Head of caudate nucleus (tissue), 42 donors: ENCODE measurements around the gene SHISA7.
"Not testable (repeated sequence)": the region's sequence is repeated elsewhere in the genome, so short reads cannot be mapped to it uniquely, and the experiment has no call there.

Experiments
- DNase-seq, 42 donors: peaks; one replicate each; pipeline versions ENCODE4 v3.0.0 to v3.0.0-alpha.2; 2020 to 2021; ENCODE audit warnings: mixed read lengths in 7 of 42
- intact Hi-C: fragments of 100-400 bp; cut with DNase I; formaldehyde crosslinking; loops from one replicate; pipeline ENCODE4 v1.15.0; 2022

Gene SHISA7

GRCh38 chr19:55402509-55402908, 40.6 kb downstream of the SHISA7 start:
- DNase-seq, result no peak
- intact Hi-C loops, result no loop called here

DNA sequence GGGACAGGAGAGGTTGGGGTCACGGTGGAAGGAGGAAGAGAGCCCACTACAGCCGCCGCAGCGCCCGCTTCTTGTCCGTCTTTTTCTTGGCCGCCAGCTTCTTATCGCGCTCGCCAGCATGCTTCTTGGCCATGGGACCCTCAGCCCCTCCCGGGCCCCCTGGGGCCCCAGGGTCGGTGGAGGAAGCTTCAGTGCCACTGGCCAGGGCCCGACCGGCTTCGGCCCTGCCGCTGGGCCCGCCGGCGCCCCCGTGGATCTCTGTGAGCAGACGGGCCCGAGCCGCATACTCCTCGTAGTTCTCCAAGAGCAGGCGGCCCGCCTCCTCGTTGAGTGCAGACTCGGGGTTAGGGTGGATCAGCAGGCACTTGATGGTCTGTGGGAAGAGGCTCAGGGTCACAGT, 41.7 kb downstream of the SHISA7 start:
- DNase-seq, intact Hi-C loops: not testable (repeated sequence)

DNA sequence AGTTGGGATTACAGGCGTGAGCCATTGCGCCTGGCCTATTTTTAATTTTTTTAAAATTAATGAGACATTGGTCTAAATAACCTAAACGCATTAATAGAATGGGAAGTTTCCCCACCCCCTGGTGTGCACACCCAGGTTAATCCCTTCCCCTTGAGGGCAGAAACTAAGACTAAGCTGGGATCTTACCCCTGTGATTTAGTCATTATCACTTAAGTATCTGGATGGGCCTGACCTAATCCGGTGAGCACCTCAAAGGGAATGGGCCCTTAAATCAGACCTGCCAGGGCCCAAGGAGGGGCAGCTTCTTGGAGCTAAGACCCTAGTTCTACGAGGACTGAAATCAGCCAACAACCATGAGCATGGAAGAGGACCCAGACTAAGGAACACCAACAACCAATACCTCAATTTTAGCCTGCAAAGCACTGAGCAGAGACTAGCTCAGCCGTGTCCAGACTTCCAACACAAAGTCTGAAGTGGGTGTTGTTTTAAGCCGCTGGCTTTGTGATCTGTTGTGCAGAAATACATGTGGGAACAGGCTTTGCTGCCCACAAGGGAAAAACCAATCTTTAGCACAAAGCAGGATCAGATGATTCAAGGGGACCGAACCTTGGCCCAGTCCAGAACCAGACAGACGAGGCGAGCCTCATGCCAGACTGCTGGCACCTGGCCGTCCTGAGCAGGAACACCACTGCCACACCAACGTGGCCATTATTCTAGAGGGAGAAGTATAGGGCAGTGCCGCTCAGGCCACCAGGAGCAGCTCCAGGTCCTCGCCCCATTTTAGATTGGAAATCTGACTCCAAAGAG, 42.6 kb downstream of the SHISA7 start:
- DNase-seq, result no peak
- intact Hi-C loops, result no loop called here

GRCh38 chr19:55398200-55398925, 44.7 kb downstream of the SHISA7 start:
- no peak for DNase-seq

DNA sequence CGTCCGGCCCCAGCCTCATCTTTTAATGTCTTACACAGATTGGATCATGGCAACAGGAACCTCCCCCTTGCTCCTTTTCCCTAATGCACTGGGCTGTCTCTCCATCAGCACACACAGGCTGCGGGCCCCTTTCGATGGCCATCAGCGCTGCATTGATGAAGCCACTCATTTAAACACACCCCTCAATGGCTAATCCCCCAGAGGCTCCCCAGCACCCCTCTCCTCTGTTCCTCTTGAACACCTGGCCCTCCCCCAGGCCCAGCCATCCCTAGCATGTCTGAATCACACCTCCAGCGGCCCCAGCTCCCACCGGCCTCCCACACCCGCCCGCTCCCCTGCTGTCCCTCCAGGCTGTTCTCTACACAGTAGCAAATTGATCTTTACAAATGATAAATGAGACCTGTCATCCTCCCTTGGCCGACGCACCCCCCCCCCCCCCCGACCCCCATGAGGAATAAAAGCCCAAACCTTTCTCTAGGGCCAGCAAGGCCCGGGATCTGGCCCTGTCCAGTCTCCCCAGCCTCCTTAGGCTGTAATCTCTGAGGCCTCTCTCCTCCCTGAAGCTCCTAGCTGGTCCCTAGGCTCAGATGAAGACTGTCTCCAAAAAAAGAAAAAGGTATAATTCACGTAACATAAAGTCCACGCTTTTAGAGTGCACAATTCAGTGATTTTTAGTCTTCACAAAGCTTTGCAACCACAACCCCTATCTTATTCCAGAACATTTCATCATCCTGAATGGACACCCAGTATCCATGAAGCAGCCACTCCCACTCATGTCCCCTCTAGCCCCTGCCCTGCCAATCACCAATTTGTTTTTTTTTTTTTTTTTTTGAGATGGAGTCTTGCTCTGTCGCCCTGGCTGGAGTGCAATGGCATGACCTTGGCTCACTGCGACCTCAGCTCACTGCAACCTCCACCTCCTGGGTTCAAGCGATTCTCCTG, 50.0 kb downstream of the SHISA7 start:
- intact Hi-C loops, result no loop called here
- DNase-seq, result no peak

More at GRCh38 chr19:55398200-55398925, 44.7 kb downstream of the SHISA7 start:
- intact Hi-C loops, result no loop called here

GRCh38 chr19:55391702-55392615, 51.1 kb downstream of the SHISA7 start:
- intact Hi-C loops, result no loop called here
- DNase-seq, result no peak

DNA sequence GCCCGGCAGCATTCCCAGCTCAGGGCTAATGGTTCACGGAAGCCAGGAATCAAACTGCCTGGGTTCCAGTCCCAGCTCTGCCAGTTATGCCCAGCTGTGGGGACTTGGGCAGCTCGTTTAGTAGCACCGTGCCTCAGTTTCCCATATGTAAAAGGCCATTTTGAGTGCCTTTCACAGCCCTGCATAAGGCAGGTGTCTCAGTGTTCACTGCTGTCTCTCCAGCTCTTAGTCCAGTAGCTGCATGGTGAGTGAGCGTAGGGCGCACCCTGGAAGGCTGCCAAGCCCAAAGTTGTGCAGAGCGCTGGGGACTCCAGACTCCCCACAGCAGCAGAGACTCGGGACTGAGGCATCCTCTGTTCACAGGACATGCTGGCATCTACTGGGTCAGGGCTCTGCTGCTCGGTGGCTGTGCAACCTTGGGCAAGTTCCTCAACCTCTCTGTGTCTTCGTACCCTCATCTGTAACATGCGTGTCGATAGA, 51.9 kb downstream of the SHISA7 start:
- intact Hi-C loops, result no loop called here
- no peak for DNase-seq

GRCh38 chr19:55390461-55390880, 52.6 kb downstream of the SHISA7 start:
- intact Hi-C loops, result no loop called here
- no peak for DNase-seq

DNA sequence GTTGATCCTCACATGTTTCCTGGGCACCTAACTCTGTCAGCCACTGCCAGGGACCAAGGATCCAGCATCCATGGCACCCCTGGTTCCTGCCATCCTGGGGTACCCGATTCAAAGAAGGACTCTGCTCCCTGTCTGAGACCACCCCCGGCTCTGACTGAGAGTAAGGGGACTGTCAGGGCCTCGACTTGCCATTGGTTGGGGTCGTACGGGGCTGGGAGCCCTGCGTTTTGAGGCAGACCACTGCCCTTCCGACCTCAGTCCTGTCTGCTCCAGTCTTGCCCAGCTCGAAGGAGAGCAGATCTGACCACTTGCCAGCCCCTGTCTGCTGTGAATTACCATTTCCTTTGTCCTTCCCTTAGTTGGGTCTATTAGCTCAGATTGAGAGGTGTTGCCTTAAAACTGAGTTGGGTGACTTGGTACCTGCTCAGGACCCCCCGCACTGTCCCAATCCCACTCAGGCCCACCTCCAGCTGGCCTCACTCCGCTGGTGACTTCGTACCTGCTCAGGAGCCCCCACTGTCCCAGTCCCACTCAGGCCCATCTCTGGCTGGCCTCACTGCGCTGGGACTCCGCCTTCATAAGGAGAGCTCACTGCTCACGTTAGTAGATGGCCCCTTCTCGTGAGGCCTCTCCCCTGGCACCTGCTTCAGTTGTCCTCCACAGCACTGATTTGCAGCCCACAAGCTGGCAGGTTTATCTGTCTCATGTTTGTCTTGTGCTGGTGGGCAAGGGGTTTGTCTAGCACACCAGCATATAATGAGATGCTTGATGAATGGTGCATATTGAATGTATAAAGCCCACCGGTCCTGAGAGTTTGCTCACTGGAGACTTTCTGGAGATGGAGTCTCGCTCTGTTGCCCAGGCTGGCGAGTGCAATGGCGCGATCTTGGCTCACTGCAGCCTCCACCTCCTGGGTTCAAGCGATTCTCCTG, 53.4 kb downstream of the SHISA7 start:
- intact Hi-C loops, result no loop called here

GRCh38 chr19:55387736-55388497, 55.2 kb downstream of the SHISA7 start:
- no peak for DNase-seq
- intact Hi-C loops, result no loop called here

More for the DNA sequence above, 53.4 kb downstream of the SHISA7 start:
- no peak for DNase-seq

DNA sequence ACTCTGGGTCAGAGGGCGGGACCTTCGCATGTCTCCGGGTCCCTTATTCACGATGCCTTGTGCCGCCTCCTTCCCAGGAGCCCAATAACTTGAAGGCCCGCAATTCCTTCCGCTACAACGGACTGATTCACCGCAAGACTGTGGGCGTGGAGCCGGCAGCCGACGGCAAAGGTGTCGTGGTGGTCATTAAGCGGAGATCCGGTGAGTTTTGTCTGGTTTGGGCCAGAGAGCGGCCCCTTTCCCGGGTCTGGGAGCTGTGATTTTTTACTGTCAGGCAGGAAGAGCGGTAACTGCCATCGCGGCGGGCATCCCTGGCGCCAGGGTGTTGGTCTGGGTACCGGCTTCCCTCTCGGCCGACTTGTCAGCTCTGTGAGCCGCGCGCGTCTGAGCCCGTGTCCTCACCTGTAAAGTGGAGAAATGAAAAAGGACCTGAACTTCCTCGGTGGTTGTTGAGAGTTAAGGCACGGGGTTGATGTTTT, 56.6 kb downstream of the SHISA7 start:
- intact Hi-C loops, result no loop called here
- DNase-seq, result peak in 4 of 42 donors; percentile 38 to 56 (median 50)

DNA sequence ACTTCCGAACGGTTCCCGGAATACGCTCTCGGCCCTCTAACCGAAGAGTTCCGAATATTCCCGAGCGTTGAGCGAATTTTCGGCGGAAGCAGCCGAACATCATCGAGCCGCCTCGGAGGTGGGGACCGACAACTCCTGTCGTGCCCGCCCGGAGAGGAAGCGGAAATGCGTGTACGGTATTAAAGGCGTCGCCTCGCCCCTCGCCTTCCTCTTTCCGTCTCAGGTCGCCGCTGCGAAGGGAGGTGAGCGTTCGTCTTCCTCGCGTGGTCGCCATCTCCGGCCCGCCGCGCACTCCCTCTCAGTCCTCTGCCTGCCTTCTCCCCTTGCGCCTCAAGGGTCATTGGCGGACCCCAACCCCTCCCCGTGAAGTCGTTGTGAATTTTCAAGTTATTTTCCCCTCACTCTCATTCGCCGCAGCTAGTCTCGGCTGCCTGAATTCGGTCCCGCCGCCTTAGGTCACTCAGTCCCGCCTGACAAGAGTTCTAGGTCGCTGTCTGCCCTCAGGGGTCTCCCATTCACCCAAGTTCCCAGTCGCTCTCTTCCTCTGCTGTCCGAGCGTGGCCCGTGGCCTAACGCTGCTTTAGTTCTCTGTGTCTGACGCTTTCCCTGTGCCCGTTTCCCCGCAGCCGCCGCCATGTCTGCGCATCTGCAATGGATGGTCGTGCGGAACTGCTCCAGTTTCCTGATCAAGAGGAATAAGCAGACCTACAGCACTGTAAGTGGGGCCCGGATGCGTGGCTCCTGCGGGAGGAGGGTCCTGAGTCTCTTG, 57.2 kb downstream of the SHISA7 start, which contains the start of gene RPL28:
Gene RPL28 (plus strand): TSS at position 209 of the 769 bp plus-strand sequence. CDS start 426 bp downstream, at position 635.
- intact Hi-C loops, result no loop called here

DNA sequence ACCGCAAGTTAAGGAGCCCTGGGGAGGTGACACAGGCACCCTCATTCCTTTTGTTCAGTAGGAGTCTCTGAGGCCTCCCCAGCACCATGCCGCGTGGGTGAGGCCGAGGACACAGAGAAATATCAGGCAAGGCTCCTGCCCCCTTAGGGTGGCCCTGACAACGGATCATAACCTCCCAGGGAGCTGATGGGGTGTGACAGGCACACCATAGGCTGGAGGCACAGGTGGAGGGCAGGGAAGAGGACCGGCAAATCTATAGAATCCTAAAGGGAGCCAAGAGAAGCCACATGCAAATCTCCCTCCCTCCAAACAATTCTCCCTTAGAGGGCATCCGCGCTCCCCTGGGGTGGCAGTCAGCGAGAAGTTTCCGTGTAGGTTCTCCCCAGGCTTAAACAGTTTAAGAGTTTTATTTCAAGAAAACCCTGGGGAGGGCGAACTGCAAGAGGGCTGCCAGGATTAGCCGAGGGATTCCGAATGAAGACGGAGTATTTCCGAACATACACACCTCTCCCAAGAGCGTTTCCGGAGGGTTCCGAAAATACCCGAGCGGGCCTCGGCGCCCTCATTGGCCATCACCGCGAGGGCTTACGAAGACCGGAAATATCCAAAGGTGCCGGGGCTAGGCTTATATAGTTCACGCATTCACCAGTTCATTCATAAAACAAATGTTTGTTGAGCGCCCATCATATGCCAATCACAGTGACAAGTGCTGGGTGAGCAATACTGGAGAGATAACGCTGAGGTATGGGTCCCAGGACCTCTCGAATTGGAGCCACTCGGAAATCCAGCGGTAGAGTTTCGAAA, 58.0 kb downstream of the SHISA7 start:
- intact Hi-C loops, result loop anchor here (5.0 kb wide), 2 partner anchors 43 to 83 kb away; no protein-coding TSS in a partner anchor
- DNase-seq, result peak; percentile 80 to 96 (median 90)

More for the DNA sequence above, 57.2 kb downstream of the SHISA7 start, which contains the start of gene RPL28:
- peak; percentile 97 to 100 (median 99) for DNase-seq
